GM21447 (cell line): ENCODE measurements around the gene PSMD9.

Experiments
- ATAC-seq: cut with Tn5 transposase; IDR thresholded peaks from one replicate; pipeline ENCODE4 v1.9.1; 2021; ENCODE audit not compliant: unreplicated experiment

PSMD9 gene

GRCh38 chr12:121949648-121950397 lies 61.2 kb downstream of the PSMD9 start:
- no peak for ATAC-seq

- ATAC-seq, result no peak
These were observed 64.6 kb downstream of the PSMD9 start for GRCh38 chr12:121953117-121953692.

- no peak for ATAC-seq
These were observed 65.1 kb downstream of the PSMD9 start for GRCh38 chr12:121953695-121954094.

GRCh38 chr12:121955258-121956237 lies 67.0 kb downstream of the PSMD9 start:
- ATAC-seq, result no peak

- no peak for ATAC-seq
These were observed 69.4 kb downstream of the PSMD9 start for GRCh38 chr12:121957861-121958515.

GRCh38 chr12:121958541-121959240 lies 70.1 kb downstream of the PSMD9 start:
- ATAC-seq, result no peak

GRCh38 chr12:121960541-121960940 lies 72.0 kb downstream of the PSMD9 start:
- ATAC-seq, result no peak

GRCh38 chr12:121961195-121961879 lies 72.7 kb downstream of the PSMD9 start:
- no peak for ATAC-seq

GRCh38 chr12:121963341-121964018 lies 74.9 kb downstream of the PSMD9 start:
- ATAC-seq, result no peak

- no peak for ATAC-seq
These were observed 76.4 kb downstream of the PSMD9 start for GRCh38 chr12:121964813-121965643.

GRCh38 chr12:121966959-121967358 lies 78.4 kb downstream of the PSMD9 start:
- no peak for ATAC-seq
